NCI-H1930 (cell line): ENCODE results near the gene CDK14.

Source experiments
- DNase-seq, 2 experiments: peaks; one replicate each; lab custom pipeline; 2025; lab: John Stamatoyannopoulos, UW

The CDK14 gene

GRCh38 chr7:90951986-90952954, 356.1 kb downstream of the CDK14 start:
- DNase-seq, result peak in 1 of 2 experiments; percentile 7

- DNase-seq, result peak; percentile 59 to 60
Measured at GRCh38 chr7:90955641-90956207, 359.6 kb downstream of the CDK14 start.

- DNase-seq, result peak in 1 of 2 experiments; percentile 33
Measured at GRCh38 chr7:90957883-90958282, 361.8 kb downstream of the CDK14 start.

GRCh38 chr7:90958647-90959046, 362.5 kb downstream of the CDK14 start:
- DNase-seq, result no peak

- no peak for DNase-seq
Measured at GRCh38 chr7:90961037-90961725, 365.1 kb downstream of the CDK14 start.

- DNase-seq, result no peak
Measured at GRCh38 chr7:90965211-90965610, 369.1 kb downstream of the CDK14 start.

- no peak for DNase-seq
Measured at GRCh38 chr7:90966346-90966745, 370.2 kb downstream of the CDK14 start.

- DNase-seq, result no peak
Measured at GRCh38 chr7:90968871-90969270, 372.8 kb downstream of the CDK14 start.

- DNase-seq, result no peak
Measured at GRCh38 chr7:90972906-90973550, 376.9 kb downstream of the CDK14 start.

GRCh38 chr7:90977056-90977455, 380.9 kb downstream of the CDK14 start:
- DNase-seq, result no peak

GRCh38 chr7:90980545-90980944, 384.4 kb downstream of the CDK14 start:
- DNase-seq, result no peak

GRCh38 chr7:90982228-90982627, 386.1 kb downstream of the CDK14 start:
- DNase-seq, result no peak

- no peak for DNase-seq
Measured at GRCh38 chr7:90984692-90985091, 388.6 kb downstream of the CDK14 start.

GRCh38 chr7:90988516-90988915, 392.4 kb downstream of the CDK14 start:
- DNase-seq, result peak; percentile 81 to 87

- DNase-seq, result peak in 1 of 2 experiments; percentile 44
Measured at GRCh38 chr7:90988996-90989765, 393.1 kb downstream of the CDK14 start.

GRCh38 chr7:90994121-90994520, 398.0 kb downstream of the CDK14 start:
- no peak for DNase-seq

GRCh38 chr7:90994601-90995000, 398.5 kb downstream of the CDK14 start:
- DNase-seq, result no peak

GRCh38 chr7:90995996-90996395, 399.9 kb downstream of the CDK14 start:
- DNase-seq, result no peak

GRCh38 chr7:90999989-91000979, 404.2 kb downstream of the CDK14 start:
- DNase-seq, result no peak

- DNase-seq, result no peak
Measured at GRCh38 chr7:91005024-91005423, 408.9 kb downstream of the CDK14 start.
